ENCODE measurements around the gene ATXN10. TPM values are rescaled to one million over a fixed set of nuclear protein-coding genes. Genes with fewer than 3 reads are reported as not detected.

The ATXN10 gene
- total and polyA plus RNA-seq, 2 of the 8 experiments (the other 6 are each of a cell fraction or from before 2014, with no cell fraction given): 134 to 210 TPM

GRCh38 chr22:45859231-45860161 lies 187.9 kb downstream of the ATXN10 start:
- ChIA-PET POLR2A (ENCODE audit: partially characterized antibody) (interaction anchor here (0.6 kb wide), 1 partner anchor 185 kb away, joined by 3 read pairs; no protein-coding TSS in a partner anchor), CTCF (ENCODE audit: partially characterized antibody) (interaction anchor here (0.6 to 1.6 kb wide), 6 partner anchors 20 to 282 kb away, joined by 3 to 5 read pairs (median 3); no protein-coding TSS in a partner anchor)
- Histone ChIP-seq H3K23me2 (ENCODE audit: low read depth, low read length) (no peaks in the 10 kb centered on the region), H2AFZ (ENCODE audit: low read length) (no peak overlapping the region), H2BK15ac (ENCODE audit: low read length) (no peak overlapping the region), H3K36me3 (ENCODE audit: control insufficient read depth in 2 of 4, insufficient read depth in 4 of 4, low read length in 3 of 4) (peaks cover 0 to 4% (median 0%) of the 10 kb centered on the region in 4 experiments; a peak in 4 of 8 replicates), H3K9ac (replicated peaks in 1 of 4; ENCODE audit: extremely low read depth in 1 of 4, low read depth in 3 of 4, low read length in 3 of 4) (no peak overlapping the region), H3K27me3 (replicated peaks in 1 of 4; ENCODE audit: control insufficient read depth in 3 of 4, extremely low read depth in 1 of 4, insufficient read depth in 3 of 4, low read length in 3 of 4) (peaks cover 0 to 3% (median under 1%) of the 10 kb centered on the region in 4 experiments; a peak in 2 of 7 replicates), H3K14ac (ENCODE audit: insufficient read length) (no peak overlapping the region), H4K8ac (ENCODE audit: extremely low read depth, insufficient read depth, low read length) (no peak overlapping the region), H4K20me1 (replicated peaks in 1 of 2; ENCODE audit: control insufficient read depth in 1 of 2, insufficient read depth in 2 of 2, low read length in 2 of 2) (peaks cover 2% of the 10 kb centered on the region in 2 experiments), H3K4ac (replicated peaks; ENCODE audit: insufficient read length, low read depth, low read length) (no peak overlapping the region), H3K27ac (ENCODE audit: low read depth, low read length) (no peak overlapping the region), H3K18ac (ENCODE audit: extremely low read depth, low read length) (no peak overlapping the region), H2BK12ac (ENCODE audit: low read depth, low read length) (no peak overlapping the region), H3K4me3 (ENCODE audit: extremely low read depth in 1 of 4, insufficient read depth in 2 of 4, low read depth in 3 of 4, low read length in 4 of 4) (no peak overlapping the region), H3K4me1 (replicated peaks in 1 of 4; ENCODE audit: control insufficient read depth in 3 of 4, insufficient read depth in 4 of 4, low read length in 3 of 4) (no peaks in the 10 kb centered on the region; a peak in 1 of 7 replicates), H4K5ac (ENCODE audit: insufficient read length, low read depth, low read length) (no peak overlapping the region), H3K79me2 (ENCODE audit: control insufficient read depth in 1 of 2, insufficient read depth in 2 of 2, low read length in 2 of 2) (no peaks in the 10 kb centered on the region), H2BK5ac (ENCODE audit: low read depth, low read length) (no peak overlapping the region), H2BK120ac (replicated peaks; ENCODE audit: low read depth, low read length) (no peak overlapping the region), H3K4me2 (ENCODE audit: insufficient read depth in 1 of 2, low read depth in 2 of 2, low read length in 2 of 2) (no peak overlapping the region), H3K79me1 (ENCODE audit: low read depth, low read length) (no peaks in the 10 kb centered on the region; the same call in 1 of the 2 replicates), H2AK5ac (ENCODE audit: low read depth, low read length) (no peak overlapping the region), H2BK20ac (ENCODE audit: low read length) (no peak overlapping the region), H4K91ac (replicated peaks; ENCODE audit: insufficient read length, low read length) (no peak overlapping the region), H3K23ac (ENCODE audit: insufficient read length) (no peak overlapping the region), H3K9me3 (ENCODE audit: insufficient read depth in 2 of 2, low read depth in 1 of 2, low read length in 1 of 2) (no peaks in the 10 kb centered on the region; a peak in 1 of 4 replicates), H3K56ac (replicated peaks; ENCODE audit: insufficient read length, low read depth, low read length) (no peak overlapping the region)
- no peak for DNase-seq (ENCODE audit: low read depth in 1 of 2, low spot score in 2 of 2)
- WGBS, 2 experiments (ENCODE audit: extremely low coverage in 1 of 2, insufficient coverage in 1 of 2, insufficient read length in 1 of 2, insufficient replicate concordance in 2 of 2, low coverage in 1 of 2, low lambda C conversion rate in 2 of 2, missing lambda C conversion rate in 1 of 2): 90% methylated on average over 28 of the region's 28 CpGs; no CpG with 5 or more reads in 1 of the 2 experiments
- FAIRE-seq: no peak
- no peak for TF ChIP-seq SAP30 (IDR thresholded peaks at IDR 0.05; ENCODE audit: insufficient read depth, insufficient replicate concordance, low read length)
- TF ChIP-seq, protein P1, sequence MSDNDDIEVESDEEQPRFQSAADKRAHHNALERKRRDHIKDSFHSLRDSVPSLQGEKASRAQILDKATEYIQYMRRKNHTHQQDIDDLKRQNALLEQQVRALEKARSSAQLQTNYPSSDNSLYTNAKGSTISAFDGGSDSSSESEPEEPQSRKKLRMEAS (IDR thresholded peaks at IDR 0.05): no peak
- TF ChIP-seq RXRA (IDR thresholded peaks at IDR 0.05; ENCODE audit: insufficient read depth, low read depth, low read length): no peak
- TF ChIP-seq CHD2 (IDR thresholded peaks at IDR 0.05; ENCODE audit: low read length): no peak
- TF ChIP-seq RAD21 (IDR thresholded peaks at IDR 0.05 in 1 of 2, conservative IDR thresholded peaks at IDR 0.05 in 1 of 2; ENCODE audit: low read depth in 2 of 2, low read length in 2 of 2): no peak
- no peak for TF ChIP-seq KDM1A (IDR thresholded peaks at IDR 0.05; ENCODE audit: borderline replicate concordance, low read length)
- TF ChIP-seq MAFK (IDR thresholded peaks at IDR 0.05; ENCODE audit: low read depth, low read length): no peak
- TF ChIP-seq RFX5 (IDR thresholded peaks at IDR 0.05; ENCODE audit: borderline replicate concordance, low read depth, low read length): no peak
- no peak for TF ChIP-seq JUN (IDR thresholded peaks at IDR 0.05; ENCODE audit: low read depth, low read length)
- TF ChIP-seq TAF1 (IDR thresholded peaks at IDR 0.05; ENCODE audit: low read depth, low read length): no peak
- TF ChIP-seq BCL11A (IDR thresholded peaks at IDR 0.05; ENCODE audit: low read depth in 2 of 2, low read length in 2 of 2): no peak

Measured in H1 (cell line).